ENCODE measurements around the gene EPS8L2. TPM values are rescaled to one million over a fixed set of nuclear protein-coding genes. Genes with fewer than 3 reads are reported as not detected.

Gene EPS8L2
- total and polyA plus RNA-seq, 2 of the 4 experiments (the other 2 are of a cell fraction) = 17.2 to 39.4 TPM

DNA sequence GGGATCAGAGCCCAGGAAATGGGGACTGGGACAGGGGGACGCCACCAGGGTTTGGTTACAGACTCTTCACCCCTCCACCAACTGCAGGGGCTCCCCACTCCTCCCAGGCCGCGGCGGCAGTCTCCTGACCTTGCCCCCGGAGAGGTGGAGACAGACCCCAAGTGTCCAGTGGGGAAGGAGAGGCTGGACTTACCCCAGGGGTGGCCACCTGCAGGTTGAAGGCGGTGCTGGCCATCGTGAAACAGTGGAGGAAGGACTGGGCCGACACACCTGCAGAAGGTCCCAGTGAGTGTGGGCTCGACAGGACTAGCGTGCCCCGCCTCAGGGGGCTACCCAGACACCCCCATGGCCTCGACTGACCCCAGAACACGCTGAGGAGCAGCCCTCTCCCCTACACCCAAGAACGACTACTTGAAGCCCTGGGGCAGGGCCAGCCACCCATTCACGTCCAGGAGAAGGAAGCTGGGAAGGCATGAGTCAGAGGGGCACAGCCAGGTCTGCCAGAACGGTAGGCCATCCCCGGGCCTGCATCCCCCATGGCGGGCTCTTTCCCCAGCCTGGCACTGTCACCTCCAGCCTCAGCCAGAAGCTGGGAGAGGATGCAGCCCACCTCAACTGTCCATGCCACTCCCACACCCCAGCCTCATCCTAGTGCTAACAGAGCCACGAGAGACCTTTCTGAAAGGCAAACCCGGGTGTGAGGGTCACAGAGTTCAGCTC, 69.0 kb downstream of the EPS8L2 start:
- H3K4me2 ChIP-seq (ENCODE audit: low read depth, low read length) = peak overlapping the region; percentile 36; the same call in 1 of the 2 replicates
- H3K79me1 ChIP-seq (ENCODE audit: low read depth in 1 of 2, low read length in 2 of 2) = peaks cover 11 to 74% of the 10 kb centered on the region in 2 experiments
- WGBS, 2 experiments (ENCODE audit: extremely low coverage in 2 of 2, insufficient read length in 1 of 2) = 68% methylated on average over 6 of the region's 20 CpGs; no CpG with 5 or more reads in 1 of the 2 experiments
- peaks cover 13% of the 10 kb centered on the region for H3K4me1 ChIP-seq (ENCODE audit: control insufficient read depth, insufficient read depth, low read length)
- H3K14ac ChIP-seq (replicated peaks; ENCODE audit: low read depth, low read length) = no peak overlapping the region
- no TSS peak for BruUV-seq (replicated peaks)
- H3K27ac ChIP-seq (ENCODE audit: insufficient read depth, low read length) = peak overlapping the region; percentile 39
- dilution Hi-C loops (cut with HindIII; ENCODE audit: low sequenced_read_pairs, unreplicated experiment) = no loop called here
- H4K8ac ChIP-seq (ENCODE audit: low read depth in 2 of 2, low read length in 2 of 2) = no peak overlapping the region
- H2BK15ac ChIP-seq (ENCODE audit: low read depth, low read length) = no peak overlapping the region
- TF ChIP-seq NFE2L2 (IDR thresholded peaks at IDR 0.05; ENCODE audit: low read depth, low read length) (no peak), RCOR1 (IDR thresholded peaks at IDR 0.05; ENCODE audit: insufficient replicate concordance, low read length) (no peak), CEBPB (IDR thresholded peaks at IDR 0.05; ENCODE audit: low read depth, low read length) (no peak), RAD21 (IDR thresholded peaks at IDR 0.05; ENCODE audit: low read length) (no peak), POLR2A (IDR thresholded peaks at IDR 0.05; ENCODE audit: low read depth, low read length) (no peak), BHLHE40 (IDR thresholded peaks at IDR 0.05; ENCODE audit: low read depth, low read length) (no peak), CHD1 (IDR thresholded peaks at IDR 0.05; ENCODE audit: low read depth, low read length) (no peak), RFX5 (IDR thresholded peaks at IDR 0.05; ENCODE audit: low read depth, low read length) (no peak), MAZ (IDR thresholded peaks at IDR 0.05; ENCODE audit: borderline replicate concordance, low read depth, low read length) (no peak), MAFK (IDR thresholded peaks at IDR 0.05; ENCODE audit: low read depth, low read length) (no peak)
- TF ChIP-seq, protein P1, sequence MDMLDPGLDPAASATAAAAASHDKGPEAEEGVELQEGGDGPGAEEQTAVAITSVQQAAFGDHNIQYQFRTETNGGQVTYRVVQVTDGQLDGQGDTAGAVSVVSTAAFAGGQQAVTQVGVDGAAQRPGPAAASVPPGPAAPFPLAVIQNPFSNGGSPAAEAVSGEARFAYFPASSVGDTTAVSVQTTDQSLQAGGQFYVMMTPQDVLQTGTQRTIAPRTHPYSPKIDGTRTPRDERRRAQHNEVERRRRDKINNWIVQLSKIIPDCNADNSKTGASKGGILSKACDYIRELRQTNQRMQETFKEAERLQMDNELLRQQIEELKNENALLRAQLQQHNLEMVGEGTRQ (IDR thresholded peaks at IDR 0.05; ENCODE audit: low read depth, low read length) = no peak
- no peak overlapping the region; the same call in 1 of the 2 replicates for H3K9ac ChIP-seq (ENCODE audit: low read depth, low read length)
- H2AK5ac ChIP-seq (ENCODE audit: low read depth, low read length) = peak overlapping the region; percentile 58; the same call in 1 of the 2 replicates
- H3K36me3 ChIP-seq (ENCODE audit: control insufficient read depth, insufficient read depth, low read length) = peaks cover 42% of the 10 kb centered on the region
- ChIA-PET POLR2A (ENCODE audit: unreplicated experiment) (no interaction called here), CTCF (no interaction called here)
- in situ Hi-C loops (cut with MboI; ENCODE audit: low sequenced_read_pairs) = no loop called here
- H3K18ac ChIP-seq (ENCODE audit: low read depth, low read length) = no peak overlapping the region
- no peak overlapping the region for H3K23ac ChIP-seq (ENCODE audit: low read depth, low read length)
- no peak overlapping the region for H2BK5ac ChIP-seq (ENCODE audit: low read depth, low read length, poor library complexity, severe bottlenecking)
- no peak overlapping the region for H4K5ac ChIP-seq (ENCODE audit: low read depth, low read length)
- peaks cover 64% of the 10 kb centered on the region for H4K20me1 ChIP-seq (ENCODE audit: insufficient read depth, low read length)
- H4K91ac ChIP-seq (ENCODE audit: insufficient read depth, low read depth, low read length) = no peak overlapping the region
- no peak for ATAC-seq (ENCODE audit: low read depth)
- H3K9me1 ChIP-seq (ENCODE audit: insufficient read depth, low read length) = peaks cover 11% of the 10 kb centered on the region; the same call in 1 of the 2 replicates
- H2BK20ac ChIP-seq (ENCODE audit: low read depth, low read length) = no peak overlapping the region
- H2BK120ac ChIP-seq (ENCODE audit: low read depth, low read length) = no peak overlapping the region
- peak overlapping the region; percentile 53 for H2AK9ac ChIP-seq (replicated peaks; ENCODE audit: low read depth, low read length, poor library complexity)
- no peaks in the 10 kb centered on the region for H3K9me3 ChIP-seq (ENCODE audit: control insufficient read depth, insufficient read depth, low read length)
- H2AFZ ChIP-seq (replicated peaks; ENCODE audit: low read length, poor library complexity) = no peak overlapping the region
- no peak overlapping the region for H3K56ac ChIP-seq (ENCODE audit: extremely low read depth, insufficient read depth, low read length)
- intact Hi-C loops (cut with micrococcal nuclease) = no loop called here
- H3K27me3 ChIP-seq (ENCODE audit: control insufficient read depth, insufficient read depth, low read length) = no peaks in the 10 kb centered on the region
- peak; percentile 33 for DNase-seq
- no peak overlapping the region for H3K4me3 ChIP-seq (ENCODE audit: insufficient read depth, low read depth, low read length)
- no peak overlapping the region for H3K4ac ChIP-seq (ENCODE audit: low read depth, low read length)
